ENCODE results near the gene SPACA9.
A peak's percentile ranks its signal among the peaks of the same experiment; 100 is the strongest.

The SPACA9 gene

DNA sequence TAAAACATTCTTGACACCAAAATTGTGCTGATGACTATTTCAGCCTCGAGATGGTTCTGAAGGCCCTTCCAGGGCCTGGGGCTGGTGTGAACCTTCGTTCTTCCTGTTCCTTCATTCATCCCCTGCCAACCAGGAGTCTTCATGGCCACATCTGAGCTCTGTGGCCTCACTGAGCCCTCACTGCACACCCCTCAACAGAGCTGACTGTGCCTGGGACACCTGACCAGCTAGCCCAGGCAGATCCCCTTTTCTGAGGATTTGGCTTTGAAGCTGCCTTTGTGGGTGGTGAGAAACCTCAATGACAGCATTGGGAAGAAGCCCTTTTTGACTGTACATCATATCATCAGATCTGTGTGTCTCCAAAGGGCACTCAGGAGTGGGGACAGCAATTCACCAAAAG, 14.4 kb upstream of the SPACA9 start:
- DNase-seq: no peak

DNA sequence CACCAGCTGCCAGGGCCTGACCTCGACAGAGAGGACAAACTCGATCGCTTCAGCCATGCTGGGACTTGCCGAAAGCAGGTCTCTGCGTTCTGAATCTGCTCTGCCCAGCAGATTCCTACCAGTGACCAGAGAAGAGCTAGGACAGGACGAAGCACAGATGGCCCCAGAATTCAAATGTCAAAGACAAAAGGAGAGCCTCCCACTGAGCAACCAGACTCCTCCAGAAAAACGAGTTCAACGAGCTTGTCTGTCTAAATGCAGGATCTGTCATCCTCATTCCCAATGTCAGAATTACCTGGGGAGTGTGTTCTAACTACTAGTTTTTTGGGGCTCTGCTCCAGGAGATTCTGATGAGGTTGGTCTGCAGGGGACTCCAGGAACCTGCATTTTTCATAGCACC, 14.0 kb upstream of the SPACA9 start:
- DNase-seq: no peak

DNA sequence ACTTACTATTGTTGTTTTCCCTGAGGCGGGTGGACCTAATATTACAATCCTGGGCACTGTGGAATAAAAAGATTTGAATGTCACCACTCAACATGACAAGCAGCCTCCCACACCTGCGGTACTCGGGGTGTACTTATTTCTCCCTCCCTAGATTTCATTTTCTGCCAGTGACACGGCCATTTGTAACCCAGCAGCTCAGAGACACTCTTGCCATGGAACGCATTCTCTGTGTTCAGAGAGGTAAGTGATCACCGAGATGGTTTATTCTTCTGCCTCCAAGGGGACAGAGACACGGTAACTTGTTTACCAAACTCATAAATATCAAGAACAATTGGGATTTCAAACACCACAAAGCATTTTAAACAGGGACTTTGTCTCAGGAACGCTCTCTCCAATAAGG, 11.8 kb upstream of the SPACA9 start:
- DNase-seq: no peak

GRCh38 chr9:132869266-132869665, 9.4 kb upstream of the SPACA9 start:
- DNase-seq: no peak

DNA sequence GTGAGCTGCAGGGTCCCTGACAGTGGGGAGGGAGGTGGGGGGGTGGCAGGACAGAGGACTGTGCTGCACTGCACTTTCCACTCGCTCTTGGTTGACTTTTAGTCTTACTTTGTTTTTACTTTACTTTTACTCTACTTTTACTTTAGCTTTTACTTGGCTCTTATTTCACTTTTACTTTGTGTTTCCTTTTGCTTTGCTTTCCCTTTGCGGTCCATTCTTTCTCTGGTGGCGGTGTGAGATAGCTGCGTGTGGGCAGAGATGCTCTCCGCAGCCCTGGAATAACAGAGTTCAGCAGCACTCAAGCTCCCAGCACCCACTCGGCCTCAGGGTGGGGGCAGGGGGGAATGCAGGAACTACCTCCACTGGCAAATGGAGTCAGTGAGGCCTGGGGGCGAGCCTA, 5.3 kb upstream of the SPACA9 start:
- no peak for DNase-seq

GRCh38 chr9:132875159-132875558, 3.5 kb upstream of the SPACA9 start:
- DNase-seq: no peak

DNA sequence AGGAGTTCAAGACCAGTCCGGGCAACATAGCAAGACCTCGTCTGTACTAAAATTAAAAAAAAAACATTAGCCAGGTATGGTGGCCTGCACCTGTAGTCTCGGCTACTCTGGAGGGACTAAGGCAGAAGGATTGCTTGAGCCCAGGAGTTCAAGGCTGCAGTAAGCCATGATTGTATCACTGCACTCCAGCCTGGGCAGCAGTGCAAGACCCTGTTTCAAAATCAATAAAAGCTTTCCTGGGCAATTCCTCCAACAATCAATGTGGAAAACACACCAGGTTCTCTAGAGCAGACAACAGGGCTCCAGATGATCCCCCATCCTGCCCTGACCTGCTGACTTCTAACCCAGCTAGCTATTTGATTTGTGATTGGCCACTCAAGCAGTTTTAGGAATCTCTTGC, 1.8 kb upstream of the SPACA9 start:
- DNase-seq: no peak

- DNase-seq: no peak
These were observed 1.3 kb upstream of the SPACA9 start for GRCh38 chr9:132877458-132877823.

GRCh38 chr9:132877824-132878694, 639 bp upstream of the SPACA9 start, which contains the start of gene AK8:
Gene AK8 (minus strand): TSS chr9:132878284. CDS start chr9:132878255, 29 bp downstream.
- peak; percentile 75 for DNase-seq

DNA sequence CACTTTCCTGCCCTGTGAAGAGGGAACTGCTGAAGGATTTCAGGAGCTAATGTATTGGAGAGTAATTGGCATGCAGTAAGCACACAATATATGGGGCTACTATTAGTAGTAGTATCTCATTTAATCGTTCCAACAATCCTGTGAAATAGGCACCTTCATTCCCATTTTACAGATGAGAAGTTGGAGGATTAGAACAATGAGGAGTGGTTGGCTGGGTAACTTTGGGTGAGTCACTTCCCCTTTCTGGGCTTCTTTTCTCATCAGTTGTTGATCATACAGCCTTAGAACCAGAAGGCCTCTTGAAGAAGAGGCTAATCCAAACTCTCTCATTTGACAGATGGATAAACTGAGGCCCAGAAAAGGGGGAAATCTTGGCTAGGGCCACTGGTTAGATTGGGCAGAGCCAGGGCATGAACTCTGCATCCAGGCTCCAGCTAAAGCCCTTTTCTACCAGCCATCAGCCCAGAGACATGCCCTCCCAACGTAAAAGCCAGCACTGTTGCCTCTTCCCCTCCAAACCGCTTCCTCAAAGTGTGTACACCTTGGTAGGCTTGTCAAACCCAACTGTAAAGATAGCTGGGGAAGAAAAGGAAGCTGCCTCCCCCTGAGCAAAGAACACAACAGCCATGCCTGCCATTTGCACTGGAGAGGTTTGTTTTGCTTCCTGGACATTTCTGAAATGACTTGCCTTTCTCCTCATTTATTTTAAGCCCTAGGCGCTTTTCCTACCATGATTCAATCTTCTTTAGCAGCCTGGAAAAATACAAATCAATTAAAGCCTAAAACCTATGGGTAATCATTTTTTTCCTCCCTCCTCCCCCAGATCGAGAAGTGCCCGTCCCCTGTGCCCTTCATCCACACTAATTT, 992 bp downstream of the SPACA9 start:
- DNase-seq: no peak

- DNase-seq: no peak
These were observed 1.6 kb downstream of the SPACA9 start for GRCh38 chr9:132880324-132880661.

- DNase-seq: no peak
These were observed 3.1 kb downstream of the SPACA9 start for GRCh38 chr9:132881826-132882225.

DNA sequence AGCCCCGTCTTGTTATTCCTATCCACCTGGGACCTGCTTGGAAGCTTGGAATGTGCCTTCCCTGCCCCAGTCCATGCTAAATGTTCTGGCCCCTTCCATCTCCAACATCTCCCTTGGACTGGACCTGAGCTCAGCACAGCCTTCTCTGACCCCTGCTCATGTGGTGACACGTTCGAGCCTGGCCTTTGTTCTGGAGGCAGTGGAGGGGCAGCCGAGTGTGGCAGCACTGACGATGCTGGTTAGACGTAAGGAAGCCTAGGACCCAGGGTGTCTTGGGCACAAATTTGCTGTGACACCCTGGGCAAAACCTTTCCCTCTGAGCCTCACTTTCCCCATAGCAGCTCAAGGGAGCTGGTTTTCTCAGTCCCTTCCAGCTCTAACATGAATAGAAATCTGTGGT, 3.9 kb downstream of the SPACA9 start:
- no peak for DNase-seq

GRCh38 chr9:132883349-132884294, 4.9 kb downstream of the SPACA9 start:
- DNase-seq: no peak

DNA sequence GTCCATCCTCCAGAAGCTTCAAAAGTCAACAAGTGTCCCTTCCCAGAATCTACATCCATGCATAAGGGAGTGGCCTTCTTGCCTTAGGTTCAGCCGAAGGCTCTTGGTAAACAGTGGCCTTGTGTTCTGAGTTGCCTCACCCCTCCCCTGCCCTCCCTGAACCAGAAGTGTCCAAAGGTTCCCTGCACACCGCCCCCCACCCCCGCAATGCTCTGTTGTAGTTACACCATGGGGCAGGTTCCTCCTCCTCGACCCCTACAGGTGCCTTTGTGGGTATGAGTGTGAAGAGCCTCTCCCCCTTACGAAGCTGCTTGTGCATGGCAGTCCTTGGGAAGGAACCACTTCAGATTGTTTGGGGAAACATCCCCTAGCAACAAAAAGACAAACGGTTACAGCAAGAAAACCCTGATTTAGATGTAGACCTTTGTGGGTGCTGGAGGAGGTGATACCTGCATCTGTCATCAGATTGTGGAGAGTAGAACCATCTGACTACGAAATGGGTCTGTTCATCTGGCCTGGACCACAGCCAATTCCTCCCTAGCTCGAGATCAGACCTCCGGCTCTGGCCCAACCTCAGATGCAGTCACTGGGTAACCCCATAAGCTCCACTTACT, 7.1 kb downstream of the SPACA9 start:
- no peak for DNase-seq

DNA sequence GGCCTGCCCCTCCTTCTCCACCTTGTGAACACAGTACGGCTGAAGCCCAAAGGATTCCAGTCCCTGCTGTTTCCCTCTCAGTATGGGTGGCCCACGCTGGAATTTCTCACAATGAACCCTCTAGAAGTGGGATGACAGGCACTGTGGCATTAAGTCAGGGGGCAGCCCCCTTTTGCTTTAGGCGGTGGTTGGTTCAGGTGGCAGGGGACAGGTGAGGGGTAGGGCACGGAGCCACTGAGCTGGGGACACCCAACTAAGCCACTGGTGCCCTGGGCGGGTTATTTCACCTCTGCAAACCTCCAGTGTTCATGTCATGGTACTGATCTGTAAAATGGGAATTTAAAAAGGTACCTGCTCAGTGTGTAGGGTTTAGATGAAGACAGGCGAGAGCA, 7.6 kb downstream of the SPACA9 start:
- DNase-seq: no peak

DNA sequence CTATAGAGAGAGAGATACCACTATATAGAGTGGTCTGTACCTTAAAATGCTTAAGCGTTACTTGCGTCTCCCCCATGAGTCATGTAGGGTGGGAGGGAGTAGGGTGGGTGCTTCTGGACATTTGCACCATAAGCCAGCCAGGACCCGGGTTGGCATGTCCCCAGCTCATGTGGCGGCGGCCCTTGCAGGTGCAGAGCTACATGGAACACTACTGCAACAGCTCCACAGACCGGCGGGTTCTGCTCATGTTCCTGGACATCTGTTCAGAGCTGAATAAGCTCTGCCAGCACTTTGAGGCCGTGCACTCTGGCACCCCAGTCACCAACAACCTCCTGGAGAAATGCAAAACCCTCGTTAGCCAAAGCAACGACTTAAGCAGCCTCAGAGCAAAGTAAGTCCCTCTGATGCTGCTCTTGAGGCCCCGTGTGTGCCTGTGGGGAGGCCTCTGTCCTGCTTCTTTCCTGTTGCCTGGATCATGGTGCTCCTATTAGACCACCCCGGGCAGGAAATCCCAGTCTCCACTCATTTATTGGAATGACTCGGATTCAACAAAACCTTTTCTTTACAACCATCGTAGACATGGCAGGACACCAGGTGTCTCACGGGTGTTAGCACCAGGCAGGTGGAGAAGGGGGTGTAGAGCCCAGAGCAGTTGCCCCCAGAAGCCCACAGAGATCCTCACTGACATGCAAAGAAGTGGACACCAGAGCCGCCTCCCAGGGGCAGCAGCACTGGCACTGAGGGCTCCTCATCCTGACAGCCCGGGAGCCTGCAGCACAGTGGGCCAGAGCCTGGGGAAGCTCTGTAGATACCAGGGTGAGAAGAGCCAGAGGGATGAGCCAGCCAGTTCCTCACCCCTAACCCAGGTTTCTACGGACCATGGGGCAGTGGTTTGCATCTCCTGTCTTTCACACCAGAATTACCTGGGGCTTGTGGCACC, 8.8 kb downstream of the SPACA9 start:
- no peak for DNase-seq

- DNase-seq: no peak
These were observed 9.5 kb downstream of the SPACA9 start for GRCh38 chr9:132888151-132888550.

- DNase-seq: no peak
These were observed 13.7 kb downstream of the SPACA9 start for GRCh38 chr9:132892400-132892799.

- DNase-seq: no peak
These were observed 15.6 kb downstream of the SPACA9 start for GRCh38 chr9:132894346-132894745.
